Fibroblast of pulmonary artery (primary cell): ENCODE results near the gene RXRG.

Experiments used
- DNase-seq: peaks from one replicate; pipeline ENCODE4 v3.0.0-alpha.2; 2010; ENCODE audit warnings: low read depth
- H3K4me3 ChIP-seq: replicated peaks from 2 replicates; pipeline ENCODE4 v1.5.1; 2011; ENCODE audit warnings: low read depth, mild to moderate bottlenecking, control low read depth, low read length, moderate library complexity
- CTCF ChIP-seq: IDR thresholded peaks from 2 replicates; pipeline ENCODE4 v1.5.1; 2011; ENCODE audit warnings: mild to moderate bottlenecking, control low read depth, low read length, inconsistent platforms; ENCODE audit errors: missing control alignments

Gene RXRG

GRCh38 chr1:165403835-165404482, 41.0 kb downstream of the RXRG start:
- DNase-seq, result peak; percentile 8
- TF ChIP-seq CTCF, result peak; percentile 49
- no peak overlapping the region for H3K4me3 ChIP-seq

- no peak for DNase-seq
- TF ChIP-seq CTCF, result no peak
- H3K4me3 ChIP-seq, result no peak overlapping the region
Measured at GRCh38 chr1:165402517-165403111, 42.3 kb downstream of the RXRG start.

GRCh38 chr1:165397944-165398343, 47.0 kb downstream of the RXRG start:
- peak; percentile 74 for DNase-seq
- TF ChIP-seq CTCF, result no peak
- H3K4me3 ChIP-seq, result no peak overlapping the region

- TF ChIP-seq CTCF, result no peak
- no peak overlapping the region for H3K4me3 ChIP-seq
- DNase-seq, result no peak
Measured at GRCh38 chr1:165395901-165396300, 49.0 kb downstream of the RXRG start.

- H3K4me3 ChIP-seq, result no peak overlapping the region
- DNase-seq, result no peak
- TF ChIP-seq CTCF, result no peak
Measured at GRCh38 chr1:165395478-165395877, 49.4 kb downstream of the RXRG start.

GRCh38 chr1:165392634-165393571, 52.0 kb downstream of the RXRG start:
- TF ChIP-seq CTCF, result peak; percentile 88
- no peak overlapping the region for H3K4me3 ChIP-seq
- peak; percentile 83 for DNase-seq
